Stomach (tissue), 9 donors: ENCODE results near the gene ZNF79. TPM values are rescaled to one million over a fixed set of nuclear protein-coding genes. Genes with fewer than 3 reads are reported as not detected.

Experiments used
- DNase-seq, 2 donors: peaks; one replicate each; pipeline versions ENCODE4 v3.0.0 to v3.0.0-alpha.2; 2013 to 2019
- H3K27ac ChIP-seq, 5 donors: fragments of 200-600 bp in 4 of 5; sonication (generic) in 4 of 5; one replicate each; pipeline ENCODE4 v1.5.1; 2013 to 2019; ENCODE audit warnings: mild to moderate bottlenecking in 1 of 5, moderate library complexity in 1 of 5
- H3K27me3 ChIP-seq, 3 donors: fragments of 200-600 bp; sonication (generic); one replicate each; pipeline ENCODE4 v1.5.1; 2017 to 2019; ENCODE audit warnings: mixed run types in 1 of 3
- H3K36me3 ChIP-seq, 4 donors: fragments of 200-600 bp; sonication (generic); 1 replicate in 3 of 4; 2 replicates in 1 of 4; pipeline ENCODE4 v1.5.1; 2016 to 2019
- H3K4me1 ChIP-seq, 4 donors: fragments of 200-600 bp; sonication (generic); one replicate each; pipeline ENCODE4 v1.5.1; 2016 to 2019
- H3K4me3 ChIP-seq, 4 donors: fragments of 200-600 bp; sonication (generic) in 3 of 4; one replicate each; pipeline ENCODE4 v1.5.1; 2016 to 2019; ENCODE audit warnings: mild to moderate bottlenecking in 1 of 4
- H3K9me3 ChIP-seq, 4 donors: fragments of 200-600 bp; sonication (generic); one replicate each; pipeline ENCODE4 v1.5.1; 2016 to 2019
- EP300 ChIP-seq: sonication (generic); formaldehyde crosslinking; IDR thresholded peaks from one replicate; pipeline ENCODE4 v1.6.1; 2017; ENCODE audit warnings: antibody characterized with exemption
- POLR2A ChIP-seq, 4 donors: fragments of 450-650 bp; IDR thresholded peaks; one replicate each; pipeline ENCODE4 v1.6.1; 2016; ENCODE audit warnings: antibody characterized with exemption in 4 of 4, control low read depth in 2 of 4, mild to moderate bottlenecking in 1 of 4, moderate library complexity in 1 of 4
- POLR2AphosphoS5 ChIP-seq, 3 donors: sonication (generic); formaldehyde crosslinking; IDR thresholded peaks; one replicate each; pipeline ENCODE4 v1.6.1; 2016; ENCODE audit warnings: antibody characterized with exemption in 3 of 3
- WGBS, 5 donors: extraction: QIAGEN DNeasy Blood & Tissue Kit in 3 of 5; methylation state at CpG; one replicate each; pipeline versions ENCODE4 v1.1.5 to v1.1.7; 2013 to 2018; 5-methylcytosine and 5-hydroxymethylcytosine counted together
- intact Hi-C: fragments of 100-400 bp; cut with DNase I; formaldehyde crosslinking; loops from one replicate; pipeline ENCODE4 v1.15.1; 2023; ENCODE audit warnings: low total_unique reads
- polyA plus RNA-seq, 3 donors: library from polyadenylated mRNA; stranded (reverse); fragments of 200-250 nt; gene quantifications; one replicate each; pipeline ENCODE4 v1.2.3, GENCODE V29; 2013
- total RNA-seq, 5 donors: library from RNA; depleted of rRNA; stranded (reverse); fragments of >200 nt; gene quantifications; one replicate each; pipeline versions ENCODE4 v1.1.0 to v1.2.3, GENCODE V29; 2014 to 2016
- TF ChIP-seq, protein P1 (sequence below), 7 experiments: fragments of 450-650 bp in 4 of 7; fragments of 200-600 bp in 3 of 7; sonication (generic) in 3 of 7; IDR thresholded peaks; one replicate each; pipeline ENCODE4 v1.5.1; 2016 to 2019; ENCODE audit warnings: antibody characterized with exemption in 7 of 7, control low read depth in 2 of 7, mild to moderate bottlenecking in 1 of 7
- donor health status: healthy with polysubstance abuse.
- donor health status: Bipolar disorder and iron deficiency.
- donor health status: healthy.

ZNF79 gene
- total and polyA plus RNA-seq, 8 donors, result 1.9 to 39.1 (median 5.2) TPM

- H3K9me3 ChIP-seq, result no peaks in the 10 kb centered on the region
- TF ChIP-seq POLR2A (IDR thresholded peaks at IDR 0.05) (no peak), POLR2AphosphoS5 (IDR thresholded peaks at IDR 0.05) (no peak), EP300 (no peak)
- TF ChIP-seq, protein P1, sequence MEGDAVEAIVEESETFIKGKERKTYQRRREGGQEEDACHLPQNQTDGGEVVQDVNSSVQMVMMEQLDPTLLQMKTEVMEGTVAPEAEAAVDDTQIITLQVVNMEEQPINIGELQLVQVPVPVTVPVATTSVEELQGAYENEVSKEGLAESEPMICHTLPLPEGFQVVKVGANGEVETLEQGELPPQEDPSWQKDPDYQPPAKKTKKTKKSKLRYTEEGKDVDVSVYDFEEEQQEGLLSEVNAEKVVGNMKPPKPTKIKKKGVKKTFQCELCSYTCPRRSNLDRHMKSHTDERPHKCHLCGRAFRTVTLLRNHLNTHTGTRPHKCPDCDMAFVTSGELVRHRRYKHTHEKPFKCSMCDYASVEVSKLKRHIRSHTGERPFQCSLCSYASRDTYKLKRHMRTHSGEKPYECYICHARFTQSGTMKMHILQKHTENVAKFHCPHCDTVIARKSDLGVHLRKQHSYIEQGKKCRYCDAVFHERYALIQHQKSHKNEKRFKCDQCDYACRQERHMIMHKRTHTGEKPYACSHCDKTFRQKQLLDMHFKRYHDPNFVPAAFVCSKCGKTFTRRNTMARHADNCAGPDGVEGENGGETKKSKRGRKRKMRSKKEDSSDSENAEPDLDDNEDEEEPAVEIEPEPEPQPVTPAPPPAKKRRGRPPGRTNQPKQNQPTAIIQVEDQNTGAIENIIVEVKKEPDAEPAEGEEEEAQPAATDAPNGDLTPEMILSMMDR (IDR thresholded peaks at IDR 0.05), result no peak
- 85 to 96% (median 93%) methylated on average over 5 of the region's 5 CpGs for WGBS, 5 donors
- no peak for DNase-seq
- peaks cover 0 to 11% (median 4%) of the 10 kb centered on the region in 4 donors for H3K36me3 ChIP-seq
- no peaks in the 10 kb centered on the region for H3K27me3 ChIP-seq
- H3K4me3 ChIP-seq, result no peak overlapping the region
- peaks cover 6 to 29% (median 17%) of the 10 kb centered on the region in 4 donors for H3K4me1 ChIP-seq
- intact Hi-C loops, result no loop called here
- H3K27ac ChIP-seq, result peak overlapping the region in 1 of 5 donors; percentile 34
Observed at GRCh38 chr9:127392976-127393375, 31.2 kb upstream of the ZNF79 start.

DNA sequence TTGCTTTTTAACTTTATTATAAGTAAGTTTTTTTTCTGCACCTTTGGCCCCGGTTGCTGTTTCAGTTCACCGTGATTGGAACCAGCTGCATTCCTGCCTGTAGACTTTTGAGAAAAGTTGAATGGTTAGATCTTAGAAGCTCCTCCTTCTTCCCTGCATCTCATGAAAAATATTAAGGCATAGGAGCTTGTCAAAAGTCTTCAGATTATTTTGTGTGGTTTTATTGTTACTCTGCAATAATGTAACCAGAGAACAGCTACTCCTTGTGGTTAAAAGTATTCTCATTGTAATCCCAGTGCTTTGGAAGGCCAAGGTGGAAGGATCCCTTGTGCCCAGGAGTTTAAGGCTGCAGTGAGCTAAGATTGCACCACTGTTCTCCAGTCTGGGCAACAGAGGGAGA is 30.5 kb upstream of the ZNF79 start:
- WGBS, 5 donors, result 43 to 63% (median 58%) methylated on average over 2 of the region's 2 CpGs
- DNase-seq, result no peak
- Histone ChIP-seq H3K4me3 (no peak overlapping the region), H3K9me3 (no peaks in the 10 kb centered on the region), H3K4me1 (peaks cover 13 to 29% (median 24%) of the 10 kb centered on the region in 4 donors), H3K27ac (no peak overlapping the region), H3K27me3 (no peaks in the 10 kb centered on the region), H3K36me3 (peaks cover 0 to 11% (median 4%) of the 10 kb centered on the region in 4 donors)
- intact Hi-C loops, result no loop called here
- TF ChIP-seq POLR2A (IDR thresholded peaks at IDR 0.05) (no peak), EP300 (no peak)

DNA sequence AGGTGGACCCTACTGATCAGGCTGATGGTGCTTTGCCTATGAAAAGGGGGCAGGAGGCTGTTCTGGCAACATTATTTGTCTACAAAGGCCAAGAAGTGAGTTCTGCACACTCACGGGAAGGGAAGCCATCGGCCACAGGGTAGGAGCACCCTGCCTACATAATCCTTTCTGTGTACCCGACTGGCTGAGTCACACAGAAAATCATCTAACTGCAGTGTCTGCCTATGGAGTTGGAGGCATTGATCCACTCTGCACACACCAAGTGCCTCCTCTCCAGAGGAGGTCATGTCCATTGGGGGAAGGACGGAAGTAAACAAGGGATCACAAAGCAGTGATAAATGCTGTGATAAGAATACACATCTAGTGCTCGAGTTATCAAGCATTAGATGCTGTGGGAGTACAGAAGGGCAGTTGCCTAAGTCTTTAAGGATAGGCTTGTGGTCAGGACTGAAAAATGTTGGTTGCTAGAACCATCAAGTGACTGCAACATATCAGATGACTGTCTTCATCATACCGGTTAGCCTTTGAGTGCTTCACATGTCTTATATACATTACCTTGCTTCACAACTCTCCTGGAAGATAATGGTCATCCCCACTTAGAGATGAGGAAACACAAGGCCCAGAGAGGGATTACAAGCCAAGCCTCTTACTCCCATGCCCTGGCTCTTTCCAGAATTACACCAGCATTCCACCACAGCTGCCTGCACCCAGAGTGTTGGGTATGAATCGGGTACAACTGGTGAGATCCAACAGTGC is 28.5 kb upstream of the ZNF79 start:
- TF ChIP-seq EP300 (no peak), POLR2AphosphoS5 (IDR thresholded peaks at IDR 0.05) (no peak), POLR2A (IDR thresholded peaks at IDR 0.05) (no peak)
- TF ChIP-seq, protein P1 (IDR thresholded peaks at IDR 0.05), result no peak
- DNase-seq, result no peak
- Histone ChIP-seq H3K4me3 (peak overlapping the region; percentile 55 to 95 (median 76)), H3K4me1 (peaks cover 13 to 39% (median 31%) of the 10 kb centered on the region in 4 donors), H3K27ac (peak overlapping the region in 1 of 5 donors; percentile 64), H3K9me3 (no peaks in the 10 kb centered on the region), H3K27me3 (no peaks in the 10 kb centered on the region), H3K36me3 (peaks cover 4 to 12% (median 11%) of the 10 kb centered on the region in 4 donors)
- intact Hi-C loops, result no loop called here
- WGBS, 5 donors, result 65 to 74% (median 67%) methylated on average over 7 of the region's 7 CpGs

DNA sequence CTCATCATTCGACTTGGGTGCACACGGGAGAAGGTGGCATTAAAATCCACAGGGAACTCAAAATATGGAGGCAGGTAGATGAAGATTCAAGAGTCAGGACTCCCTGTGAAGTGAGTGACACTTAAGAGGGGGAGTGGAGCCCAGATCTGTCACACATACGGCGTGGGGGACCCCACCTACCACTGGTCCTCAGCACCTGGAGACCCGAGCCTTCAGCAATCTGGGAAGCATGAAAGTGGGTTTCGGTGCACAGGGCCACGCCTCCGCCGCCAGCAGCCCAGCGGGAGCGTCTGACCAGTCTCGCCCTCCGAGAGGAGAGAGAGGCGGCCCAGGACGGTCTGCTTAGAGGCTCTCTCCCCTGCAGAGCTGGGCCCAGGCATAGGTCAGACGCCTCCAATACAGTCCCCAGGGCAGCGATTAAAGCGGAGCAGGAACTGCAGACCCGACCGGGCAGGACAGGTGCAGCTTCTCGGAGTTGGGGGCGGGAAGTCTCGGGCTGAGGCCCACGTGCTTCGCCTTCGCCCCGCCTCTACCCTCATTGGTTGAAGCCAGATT is 27.9 kb upstream of the ZNF79 start:
- peaks cover 13 to 45% (median 31%) of the 10 kb centered on the region in 4 donors for H3K4me1 ChIP-seq
- TF ChIP-seq POLR2AphosphoS5 (IDR thresholded peaks at IDR 0.05), result no peak
- TF ChIP-seq, protein P1 (IDR thresholded peaks at IDR 0.05), result no peak
- TF ChIP-seq EP300, result no peak
- H3K36me3 ChIP-seq, result peaks cover 10 to 17% (median 14%) of the 10 kb centered on the region in 4 donors
- no peak for DNase-seq
- H3K27ac ChIP-seq, result peak overlapping the region in 4 of 5 donors; percentile 59 to 64 (median 62)
- H3K4me3 ChIP-seq, result peak overlapping the region; percentile 55 to 95 (median 76)
- H3K9me3 ChIP-seq, result no peaks in the 10 kb centered on the region
- H3K27me3 ChIP-seq, result no peaks in the 10 kb centered on the region
- intact Hi-C loops, result no loop called here
- WGBS, 5 donors, result 2 to 16% (median 4%) methylated on average over 12 to 27 of the region's 27 CpGs
